GM18873 (cell line): ENCODE results near the gene CCDC69.
A peak's percentile ranks its signal among the peaks of the same experiment; 100 is the strongest.
"Not testable (repeated sequence)": the region's sequence is repeated elsewhere in the genome, so short reads cannot be mapped to it uniquely, and the experiment has no call there.

ENCODE experiments used
- ATAC-seq: cut with Tn5 transposase; IDR thresholded peaks from one replicate; pipeline ENCODE4 v1.9.1; 2021; ENCODE audit warnings: mild to moderate bottlenecking, moderate library complexity, moderate number of reproducible peaks; ENCODE audit not compliant: unreplicated experiment, low FRiP score

The CCDC69 gene

DNA sequence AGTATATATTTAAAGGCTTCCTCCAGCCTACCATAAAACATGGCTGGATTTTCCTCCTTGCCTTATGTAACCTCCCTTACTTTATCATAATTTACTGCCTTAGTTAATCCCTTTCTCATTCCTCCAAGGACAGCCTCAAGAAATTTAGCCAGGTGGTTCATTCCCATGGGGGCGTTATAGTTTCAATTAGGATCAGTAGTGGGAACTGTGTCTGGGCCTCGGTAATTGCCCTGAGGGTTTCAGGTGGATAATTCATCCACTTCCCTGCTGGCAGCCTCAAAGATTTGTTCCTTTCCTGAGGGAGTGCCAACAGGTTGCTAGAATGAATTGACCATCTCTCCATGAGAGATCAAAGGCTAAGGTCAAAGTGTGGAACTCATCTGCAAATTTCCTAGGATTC lies 24.8 kb upstream of the CCDC69 start:
- ATAC-seq, result no peak

GRCh38 chr5:151245680-151246219 lies 21.9 kb upstream of the CCDC69 start:
- no peak for ATAC-seq

DNA sequence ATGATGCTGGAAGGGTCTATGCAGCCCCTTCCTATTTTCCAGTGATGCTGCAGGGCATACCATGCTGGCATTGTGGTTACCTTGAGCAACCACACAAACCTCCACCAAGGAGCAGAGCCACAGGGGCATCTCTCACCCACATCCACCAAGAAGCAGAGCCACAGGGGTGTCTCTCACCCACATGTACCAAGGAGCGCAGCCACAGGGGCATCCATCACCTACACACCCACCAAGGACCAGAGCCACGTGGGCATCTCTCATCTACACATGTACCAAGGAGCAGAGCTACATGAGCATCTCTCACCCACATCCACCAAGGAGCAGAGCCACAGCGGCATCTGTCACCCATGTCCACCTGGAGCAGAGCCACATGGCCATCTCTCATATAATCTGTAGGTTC lies 20.3 kb upstream of the CCDC69 start:
- no peak for ATAC-seq

GRCh38 chr5:151243564-151243963 lies 19.7 kb upstream of the CCDC69 start:
- ATAC-seq, result no peak

DNA sequence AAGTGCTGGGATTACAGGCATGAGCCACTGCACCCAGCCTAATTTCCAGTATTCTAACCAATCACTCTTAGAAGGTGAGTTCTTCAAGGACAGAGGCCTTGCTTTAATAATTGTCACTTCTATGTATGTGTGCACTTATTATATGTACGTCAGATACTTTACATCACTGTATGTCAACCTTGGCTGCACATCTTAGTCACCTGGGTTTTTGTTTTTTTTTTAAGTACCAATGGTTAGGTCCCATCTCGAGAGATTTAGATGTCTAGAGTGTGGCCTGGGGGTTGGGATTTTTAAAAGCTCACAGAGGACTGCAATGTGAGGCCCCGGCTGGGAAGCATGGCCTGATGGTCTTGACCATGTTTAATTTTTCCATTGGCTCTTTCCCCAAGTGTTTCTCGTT lies 19.2 kb upstream of the CCDC69 start:
- ATAC-seq, result no peak

DNA sequence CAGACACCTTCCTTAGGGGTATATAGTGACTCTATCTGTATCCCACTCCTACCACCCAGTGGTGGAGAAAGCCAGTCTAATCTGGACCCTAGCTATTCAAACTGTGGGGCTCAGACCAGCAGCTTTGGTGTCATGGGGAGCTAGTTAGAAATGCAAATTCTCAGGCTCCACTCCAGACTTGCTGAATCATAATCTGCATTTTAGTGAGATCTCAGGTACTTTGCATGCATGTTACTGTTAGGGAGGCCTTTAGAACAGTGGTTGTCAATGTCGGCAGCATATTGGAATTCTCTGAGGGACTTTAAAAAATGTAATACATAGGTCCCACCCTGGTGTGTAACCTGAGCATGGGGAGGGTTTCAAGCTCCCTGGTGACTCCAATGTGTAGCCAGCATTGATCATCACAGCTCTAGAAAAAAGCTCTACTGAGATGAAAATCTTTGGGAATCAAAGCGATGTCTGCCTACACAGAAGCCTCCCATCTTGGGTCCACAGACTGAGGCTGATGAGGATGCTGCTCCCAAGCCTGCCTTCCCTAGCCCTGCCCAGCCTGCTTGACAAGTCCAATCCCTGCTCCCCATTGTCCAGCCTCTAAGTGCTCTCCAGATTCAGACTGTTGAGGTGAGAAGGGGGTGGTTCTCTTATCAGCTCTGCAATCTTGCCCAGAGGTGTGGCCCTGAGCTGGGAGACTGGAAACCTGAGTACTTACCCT lies 17.2 kb upstream of the CCDC69 start:
- ATAC-seq, result peak; percentile 36

GRCh38 chr5:151240268-151240835 lies 16.5 kb upstream of the CCDC69 start:
- ATAC-seq, result not testable (repeated sequence)

- no peak for ATAC-seq
Measured at GRCh38 chr5:151239237-151239861, 15.5 kb upstream of the CCDC69 start.

DNA sequence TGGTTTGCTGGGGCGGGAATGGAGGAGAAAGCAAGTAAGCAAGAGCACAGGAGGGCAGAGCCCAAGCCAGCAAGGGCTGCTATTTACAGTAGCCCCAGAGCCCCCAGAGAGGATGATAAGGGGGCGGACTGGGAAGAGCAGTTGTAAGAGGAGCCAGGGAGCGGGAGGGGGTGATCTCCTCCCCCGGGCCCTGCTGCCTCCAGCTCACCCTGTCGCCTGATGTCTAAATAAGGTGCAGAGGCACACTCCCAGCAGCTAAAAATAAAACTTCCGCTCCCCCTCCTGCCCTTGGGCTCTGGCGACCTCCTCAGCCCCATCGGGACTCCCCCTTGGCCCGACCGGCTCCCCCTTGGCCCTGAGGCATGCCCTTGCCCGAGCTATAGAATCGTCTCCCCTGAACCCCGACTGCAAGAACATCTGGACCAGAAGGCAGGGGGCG lies 14.4 kb upstream of the CCDC69 start:
- peak; percentile 31 for ATAC-seq

DNA sequence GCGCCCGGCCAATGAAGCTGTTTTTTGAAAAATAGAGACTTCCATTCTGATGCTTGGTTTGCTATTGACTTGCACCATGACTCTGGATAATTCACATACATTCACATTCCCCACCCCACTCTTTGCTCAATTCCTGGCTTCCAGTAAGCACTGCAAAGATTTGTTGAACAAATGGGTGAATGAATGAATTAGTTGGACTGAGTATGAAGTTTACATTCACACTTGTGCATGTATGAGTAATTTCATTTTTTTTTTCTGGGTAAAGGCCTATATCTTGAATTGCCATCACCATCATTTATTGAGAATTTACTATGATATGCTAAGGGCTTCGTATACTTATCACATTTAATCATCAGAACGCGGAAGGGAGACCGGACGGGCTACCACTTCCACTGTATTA lies 13.8 kb upstream of the CCDC69 start:
- ATAC-seq, result no peak

DNA sequence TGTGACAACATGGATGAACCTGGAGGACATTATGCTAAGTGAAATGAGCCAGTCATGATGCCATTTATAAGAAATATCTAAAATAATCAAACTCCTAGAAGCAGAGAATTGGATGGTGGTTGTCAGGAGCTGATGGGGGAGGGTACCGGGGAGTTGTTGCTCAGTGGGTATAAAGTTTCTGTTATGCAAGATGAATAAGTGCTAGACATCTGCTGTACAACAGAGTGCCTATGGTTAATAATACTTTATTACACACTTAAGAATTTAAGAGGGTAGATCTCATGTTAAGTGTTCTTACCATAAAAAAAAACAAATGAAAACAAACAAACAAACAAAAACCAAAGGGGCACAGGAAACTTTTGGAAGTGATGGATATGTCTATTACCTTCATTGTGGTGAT lies 13.0 kb upstream of the CCDC69 start:
- no peak for ATAC-seq

- ATAC-seq, result not testable (repeated sequence)
Measured at GRCh38 chr5:151235239-151235571, 11.3 kb upstream of the CCDC69 start.

DNA sequence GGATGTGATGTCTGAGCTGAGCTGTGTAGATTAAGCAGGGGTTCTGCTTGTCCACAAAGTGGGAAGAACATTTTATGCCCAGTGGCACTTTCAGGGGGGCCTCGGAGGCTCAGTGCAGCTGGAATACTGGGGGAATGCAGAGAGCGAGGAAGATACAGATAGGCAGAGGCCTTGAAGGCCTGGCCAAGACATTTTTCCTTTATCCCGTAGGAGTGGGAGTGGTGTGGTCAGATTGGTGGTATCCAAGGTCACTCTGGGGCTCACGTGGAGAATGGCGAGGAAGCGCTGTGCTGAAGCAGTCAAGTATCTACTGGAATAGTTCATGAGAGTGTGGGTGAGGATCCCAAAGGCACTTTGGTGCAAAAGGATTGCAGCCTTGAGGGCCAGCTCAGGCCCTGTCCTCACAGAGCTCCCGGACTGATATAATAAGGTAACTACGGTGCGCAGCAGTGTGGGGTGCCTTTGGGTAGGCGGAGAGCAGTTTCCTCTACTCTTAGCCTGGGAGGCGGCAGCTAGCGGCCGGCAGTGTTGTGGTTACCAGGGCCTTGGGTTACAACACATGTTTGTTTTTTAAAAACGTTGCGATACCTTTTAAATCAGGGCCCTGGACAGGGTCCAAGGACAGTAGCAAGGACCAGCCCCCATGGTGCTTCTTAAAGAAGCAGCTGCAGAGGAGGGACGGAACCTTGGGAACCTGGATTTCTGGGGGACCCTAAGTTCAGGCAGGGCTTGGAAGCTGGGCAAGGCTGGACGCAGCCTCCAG lies 10.8 kb upstream of the CCDC69 start:
- ATAC-seq, result no peak

DNA sequence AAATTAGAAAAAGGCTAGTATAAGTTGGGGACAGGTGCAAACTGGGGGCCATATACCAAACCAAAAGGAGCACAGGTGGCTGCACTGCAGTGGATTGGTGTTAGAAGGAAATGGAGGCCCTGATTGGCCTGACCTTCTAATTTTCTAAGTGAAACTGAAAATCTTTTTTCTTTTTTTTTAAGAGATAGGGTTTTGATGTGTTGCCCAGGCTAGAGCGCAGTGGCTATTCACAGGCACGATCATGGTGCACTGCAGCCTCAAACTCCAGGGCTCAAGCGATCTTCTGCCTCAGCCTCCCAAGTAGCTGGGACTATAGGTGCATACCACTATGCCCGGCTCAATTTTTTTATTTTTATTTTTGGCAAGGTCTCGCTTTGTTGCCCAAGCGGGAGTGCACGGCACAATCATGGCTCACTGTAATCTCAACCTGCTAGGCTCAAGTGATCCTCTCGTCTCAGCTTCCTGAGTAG lies 9.8 kb upstream of the CCDC69 start:
- peak; percentile 61 for ATAC-seq

DNA sequence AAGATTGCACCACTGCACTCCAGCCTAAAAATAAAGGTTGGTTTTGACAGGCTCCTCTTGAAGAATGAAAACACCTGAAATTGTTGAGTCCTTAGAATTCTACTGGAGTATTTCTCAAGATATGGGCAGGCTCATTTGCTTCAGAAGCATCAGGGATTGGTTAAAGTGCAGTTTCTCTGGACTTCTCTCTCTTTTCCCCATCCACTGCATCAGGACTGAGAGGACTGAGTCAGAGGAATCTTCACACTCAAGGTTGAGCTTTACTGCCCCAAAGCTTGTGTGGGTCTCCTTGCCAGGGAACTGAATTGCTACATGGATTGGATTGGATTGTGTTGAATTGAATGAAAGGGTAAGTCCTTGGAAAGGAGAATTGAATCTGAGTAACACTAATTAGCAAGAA lies 7.5 kb upstream of the CCDC69 start:
- ATAC-seq, result no peak

DNA sequence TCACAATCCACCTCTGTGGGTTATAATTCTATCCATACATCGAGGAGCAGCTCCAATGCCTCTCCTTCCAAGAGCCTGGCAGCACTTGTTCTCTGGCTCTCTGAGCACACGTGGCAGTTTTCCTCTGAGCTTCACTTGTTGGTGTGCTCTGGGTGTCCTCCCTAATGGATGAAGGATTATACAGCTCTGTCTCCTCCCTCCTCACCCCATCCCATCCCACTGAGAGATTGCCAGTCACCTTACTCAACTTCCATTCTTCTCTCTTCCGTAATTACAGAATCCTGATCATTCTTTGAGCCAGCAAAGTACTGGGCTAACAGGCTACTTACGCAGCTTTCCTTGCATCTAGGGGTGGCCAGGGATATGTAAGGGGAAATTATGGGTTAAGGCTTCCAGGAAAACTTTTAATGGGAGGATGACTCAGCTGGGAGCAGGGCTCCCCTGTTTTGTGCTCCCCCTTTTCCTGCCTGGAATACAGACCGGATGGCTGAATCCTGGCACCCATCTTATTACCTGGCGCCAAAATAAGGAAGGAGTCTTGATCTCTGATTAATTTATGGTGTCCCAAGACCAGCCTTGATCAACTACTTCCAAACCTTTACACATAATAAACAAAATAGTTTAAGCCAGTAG lies 6.3 kb upstream of the CCDC69 start:
- ATAC-seq, result no peak

- ATAC-seq, result no peak
Measured at GRCh38 chr5:151228986-151229385, 5.1 kb upstream of the CCDC69 start.

GRCh38 chr5:151227918-151228447 lies 4.1 kb upstream of the CCDC69 start:
- ATAC-seq, result no peak

GRCh38 chr5:151225475-151225874 lies 1.6 kb upstream of the CCDC69 start:
- ATAC-seq, result no peak

DNA sequence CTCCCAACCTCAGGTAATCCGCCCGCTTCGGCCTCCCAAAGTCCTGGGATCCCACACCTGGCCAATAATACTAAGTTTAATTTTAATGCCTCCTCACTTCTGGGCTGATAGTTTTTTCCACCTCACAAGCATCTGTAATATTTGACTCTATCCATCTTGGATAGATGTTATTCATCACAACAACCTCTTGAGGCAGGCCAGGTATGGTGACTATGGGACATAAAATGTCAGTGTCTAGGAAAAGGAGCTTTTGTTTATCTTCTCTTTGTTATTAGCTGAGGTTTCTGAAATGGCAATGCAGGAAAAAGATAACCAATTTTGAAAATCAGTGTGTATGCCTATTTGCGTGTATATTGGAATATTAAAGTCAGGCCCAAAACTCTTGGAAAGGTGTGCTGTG lies 1.2 kb upstream of the CCDC69 start:
- ATAC-seq, result no peak
